ENCODE data around the gene ZNF500.

ZNF500 gene

GRCh38 chr16:4800290-4801041 lies 33.5 kb upstream of the ZNF500 start:
- TF ChIP-seq CTCF (IDR thresholded peaks at IDR 0.05; ENCODE audit: low read depth, low read length): no peak
- no peak overlapping the region for H3K4me3 ChIP-seq (ENCODE audit: low read depth, low read length)

- no peak overlapping the region for H3K4me3 ChIP-seq (ENCODE audit: low read depth, low read length)
- TF ChIP-seq CTCF (IDR thresholded peaks at IDR 0.05; ENCODE audit: low read depth, low read length): no peak
Observed at GRCh38 chr16:4799171-4799855, 32.4 kb upstream of the ZNF500 start.

GRCh38 chr16:4798456-4798855 lies 31.5 kb upstream of the ZNF500 start:
- TF ChIP-seq CTCF (IDR thresholded peaks at IDR 0.05; ENCODE audit: low read depth, low read length): no peak
- no peak overlapping the region for H3K4me3 ChIP-seq (ENCODE audit: low read depth, low read length)

- H3K4me3 ChIP-seq (ENCODE audit: low read depth, low read length): no peak overlapping the region
- no peak for TF ChIP-seq CTCF (IDR thresholded peaks at IDR 0.05; ENCODE audit: low read depth, low read length)
Observed at GRCh38 chr16:4797805-4798252, 30.9 kb upstream of the ZNF500 start.

- H3K4me3 ChIP-seq (ENCODE audit: low read depth, low read length): no peak overlapping the region
- TF ChIP-seq CTCF (IDR thresholded peaks at IDR 0.05; ENCODE audit: low read depth, low read length): no peak
Observed at GRCh38 chr16:4796982-4797804, 30.2 kb upstream of the ZNF500 start.

- no peak for TF ChIP-seq CTCF (IDR thresholded peaks at IDR 0.05; ENCODE audit: low read depth, low read length)
- no peak overlapping the region for H3K4me3 ChIP-seq (ENCODE audit: low read depth, low read length)
Observed at GRCh38 chr16:4795828-4796572, 29.0 kb upstream of the ZNF500 start.

Measured in WI38 (cell line).